ENCODE measurements around the gene DOHH.

The DOHH gene

GRCh38 chr19:3499738-3500428 lies 591 bp downstream of the DOHH start:
- DNase-seq: no peak

GRCh38 chr19:3497757-3498520 lies 2.5 kb downstream of the DOHH start:
- DNase-seq: no peak

- no peak for DNase-seq
These were observed 3.8 kb downstream of the DOHH start for GRCh38 chr19:3496392-3497273.

GRCh38 chr19:3494559-3494958 lies 5.9 kb downstream of the DOHH start:
- no peak for DNase-seq

GRCh38 chr19:3494051-3494450 lies 6.4 kb downstream of the DOHH start:
- DNase-seq: no peak

GRCh38 chr19:3493651-3494050 lies 6.8 kb downstream of the DOHH start:
- no peak for DNase-seq

- DNase-seq: no peak
These were observed 7.6 kb downstream of the DOHH start for GRCh38 chr19:3492919-3493318.

GRCh38 chr19:3492131-3492839 lies 8.2 kb downstream of the DOHH start:
- DNase-seq: no peak

- no peak for DNase-seq
These were observed 8.9 kb downstream of the DOHH start for GRCh38 chr19:3491396-3492119.

GRCh38 chr19:3483226-3483628 lies 17.2 kb downstream of the DOHH start, which contains the start of gene SMIM44:
Gene SMIM44, minus strand, starts transcription at chr19:3483441. Its CDS starts 38 bp downstream, at chr19:3483403.
- no peak for DNase-seq

- DNase-seq: no peak
These were observed 17.8 kb downstream of the DOHH start for GRCh38 chr19:3482507-3483225.

GRCh38 chr19:3481241-3482090 lies 19.0 kb downstream of the DOHH start:
- DNase-seq: no peak

- no peak for DNase-seq
These were observed 19.9 kb downstream of the DOHH start, which contains the start of gene SMIM24 for GRCh38 chr19:3480383-3481091. Gene SMIM24, minus strand, starts transcription at chr19:3480525. Its CDS starts 62 bp downstream, at chr19:3480463.

- no peak for DNase-seq
These were observed 20.6 kb downstream of the DOHH start for GRCh38 chr19:3479834-3480215.

GRCh38 chr19:3479177-3479833 lies 21.2 kb downstream of the DOHH start:
- no peak for DNase-seq

GRCh38 chr19:3478409-3479176 lies 21.9 kb downstream of the DOHH start:
- no peak for DNase-seq

GRCh38 chr19:3477951-3478350 lies 22.5 kb downstream of the DOHH start:
- DNase-seq: no peak

- no peak for DNase-seq
These were observed 23.0 kb downstream of the DOHH start for GRCh38 chr19:3477506-3477905.
